Mesothelial cell of epicardium (in vitro differentiated cells): ENCODE data around the gene HAO1. TPM values are rescaled to one million over a fixed set of nuclear protein-coding genes. Genes with fewer than 3 reads are reported as not detected.
"Not testable (repeated sequence)": the region's sequence is repeated elsewhere in the genome, so short reads cannot be mapped to it uniquely, and the experiment has no call there.

Experiments used
- DNase-seq, 2 experiments: peaks; one replicate each; pipeline ENCODE4 v3.0.0; 2021; ENCODE audit warnings: low spot score in 2 of 2; ENCODE audit not compliant: unreplicated experiment in 2 of 2
- H3K27ac Mint-ChIP-seq: 2 replicates; pipeline ENCODE4 v1.8.0; 2021; ENCODE audit warnings: mixed read lengths
- H3K27me3 Mint-ChIP-seq: 2 replicates; pipeline ENCODE4 v1.8.0; 2021; ENCODE audit warnings: low read depth, mixed read lengths
- H3K36me3 Mint-ChIP-seq: 2 replicates; pipeline ENCODE4 v1.8.0; 2021; ENCODE audit warnings: mixed read lengths
- H3K4me1 Mint-ChIP-seq: 2 replicates; pipeline ENCODE4 v1.8.0; 2021; ENCODE audit warnings: mixed read lengths
- H3K4me3 Mint-ChIP-seq: 2 replicates; pipeline ENCODE4 v1.8.0; 2021; ENCODE audit warnings: mild to moderate bottlenecking, moderate library complexity, mixed read lengths
- H3K9me3 Mint-ChIP-seq: 2 replicates; pipeline ENCODE4 v1.8.0; 2021; ENCODE audit warnings: mixed read lengths
- CTCF ChIP-seq: fragments of 200-600 bp; sonication (generic); IDR thresholded peaks from one replicate; pipeline ENCODE4 v1.5.0; 2021; ENCODE audit warnings: antibody characterized with exemption; ENCODE audit not compliant: unreplicated experiment
- total RNA-seq: library from RNA; stranded (reverse); gene quantifications from 3 replicates; pipeline ENCODE4 v1.2.1, GENCODE V29; 2021

The HAO1 gene
- total RNA-seq, 1 donor from 2014 or later, result not detected

GRCh38 chr20:7967199-7967844, 27.1 kb upstream of the HAO1 start:
- H3K9me3 Mint-ChIP-seq, result peaks cover 13% of the 10 kb centered on the region
- no peak overlapping the region for H3K27ac Mint-ChIP-seq
- no peaks in the 10 kb centered on the region for H3K36me3 Mint-ChIP-seq

GRCh38 chr20:7966176-7966575, 25.9 kb upstream of the HAO1 start:
- no peak for DNase-seq
- peaks cover 4% of the 10 kb centered on the region for H3K9me3 Mint-ChIP-seq
- H3K4me1 Mint-ChIP-seq, result peaks cover 17% of the 10 kb centered on the region
- H3K4me3 Mint-ChIP-seq, result no peak overlapping the region
- peaks cover 4% of the 10 kb centered on the region for H3K27me3 Mint-ChIP-seq
- H3K36me3 Mint-ChIP-seq, result no peaks in the 10 kb centered on the region
- TF ChIP-seq CTCF, result no peak
- H3K27ac Mint-ChIP-seq, result no peak overlapping the region

More at GRCh38 chr20:7967199-7967844, 27.1 kb upstream of the HAO1 start:
- Mint-ChIP-seq H3K4me1 (peaks cover 17% of the 10 kb centered on the region), H3K27me3 (peaks cover 9% of the 10 kb centered on the region), H3K4me3 (no peak overlapping the region)
- DNase-seq, result no peak
- TF ChIP-seq CTCF, result no peak

- Mint-ChIP-seq H3K4me3 (no peak overlapping the region), H3K36me3 (no peaks in the 10 kb centered on the region), H3K27ac (no peak overlapping the region), H3K27me3 (peaks cover 10% of the 10 kb centered on the region), H3K4me1 (peaks cover under 1% of the 10 kb centered on the region), H3K9me3 (peaks cover 26% of the 10 kb centered on the region)
- no peak for DNase-seq
- TF ChIP-seq CTCF, result no peak
Measured at GRCh38 chr20:7959484-7959883, 19.2 kb upstream of the HAO1 start.

- H3K27ac Mint-ChIP-seq, H3K36me3 Mint-ChIP-seq, H3K4me3 Mint-ChIP-seq, H3K4me1 Mint-ChIP-seq, DNase-seq: not testable (repeated sequence)
- H3K9me3 Mint-ChIP-seq, result peaks cover 41% of the 10 kb centered on the region
- H3K27me3 Mint-ChIP-seq, result peaks cover 11% of the 10 kb centered on the region
Measured at GRCh38 chr20:7956561-7956960, 16.3 kb upstream of the HAO1 start.

GRCh38 chr20:7950387-7950786, 10.1 kb upstream of the HAO1 start:
- no peak for DNase-seq
- Mint-ChIP-seq H3K27me3 (peaks cover 27% of the 10 kb centered on the region), H3K9me3 (peaks cover 57% of the 10 kb centered on the region), H3K27ac (no peak overlapping the region), H3K4me3 (no peak overlapping the region), H3K4me1 (no peaks in the 10 kb centered on the region), H3K36me3 (no peaks in the 10 kb centered on the region)
- no peak for TF ChIP-seq CTCF

- TF ChIP-seq CTCF, result no peak
- Mint-ChIP-seq H3K4me3 (no peak overlapping the region), H3K9me3 (peaks cover 31% of the 10 kb centered on the region)
Measured at GRCh38 chr20:7943891-7944290, 3.6 kb upstream of the HAO1 start.

More at GRCh38 chr20:7943891-7944290, 3.6 kb upstream of the HAO1 start:
- H3K27me3 Mint-ChIP-seq, result peaks cover 25% of the 10 kb centered on the region
- H3K4me1 Mint-ChIP-seq, result peaks cover 7% of the 10 kb centered on the region
- H3K27ac Mint-ChIP-seq, result no peak overlapping the region
- no peaks in the 10 kb centered on the region for H3K36me3 Mint-ChIP-seq
- no peak for DNase-seq
